H1 (cell line): ENCODE measurements around the gene CPT1A.

Source experiments
- EP300 ChIP-seq, 2 experiments: IDR thresholded peaks; 1 replicate in 1 of 2; 2 replicates in 1 of 2; pipeline ENCODE4 v1.6.1; 2011 to 2012; ENCODE audit warnings: low read depth in 2 of 2, low read length in 2 of 2, mild to moderate bottlenecking in 2 of 2, borderline replicate concordance in 1 of 2, inconsistent platforms in 1 of 2, moderate library complexity in 1 of 2
- MAX ChIP-seq: IDR thresholded peaks from 2 replicates; pipeline ENCODE4 v1.6.1; 2012; ENCODE audit warnings: inconsistent platforms
- SIRT6 ChIP-seq: IDR thresholded peaks from one replicate; pipeline ENCODE4 v1.7.1; 2012; ENCODE audit warnings: low read length, inconsistent platforms
- SP1 ChIP-seq: IDR thresholded peaks from 2 replicates; pipeline ENCODE4 v1.6.1; 2011; ENCODE audit warnings: low read depth, low read length
- TF ChIP-seq, protein P1 (sequence below), 3 experiments: IDR thresholded peaks; 1 replicate in 2 of 3; 2 replicates in 1 of 3; pipeline versions ENCODE4 v1.5.1 to v1.6.1; 2011; ENCODE audit warnings: low read length in 3 of 3, mild to moderate bottlenecking in 3 of 3, inconsistent platforms in 2 of 3, low read depth in 1 of 3, moderate library complexity in 1 of 3; ENCODE audit not compliant: insufficient read depth in 1 of 3; ENCODE audit errors: control extremely low read depth in 1 of 3

GRCh38 chr11:68709062-68709461, 132.7 kb downstream of the CPT1A start:
- TF ChIP-seq MAX (no peak), EP300 (IDR thresholded peaks at IDR 0.05; ENCODE audit: borderline replicate concordance in 1 of 2, low read depth in 2 of 2, low read length in 2 of 2) (no peak), SIRT6 (no peak), SP1 (no peak)
- TF ChIP-seq, protein P1, sequence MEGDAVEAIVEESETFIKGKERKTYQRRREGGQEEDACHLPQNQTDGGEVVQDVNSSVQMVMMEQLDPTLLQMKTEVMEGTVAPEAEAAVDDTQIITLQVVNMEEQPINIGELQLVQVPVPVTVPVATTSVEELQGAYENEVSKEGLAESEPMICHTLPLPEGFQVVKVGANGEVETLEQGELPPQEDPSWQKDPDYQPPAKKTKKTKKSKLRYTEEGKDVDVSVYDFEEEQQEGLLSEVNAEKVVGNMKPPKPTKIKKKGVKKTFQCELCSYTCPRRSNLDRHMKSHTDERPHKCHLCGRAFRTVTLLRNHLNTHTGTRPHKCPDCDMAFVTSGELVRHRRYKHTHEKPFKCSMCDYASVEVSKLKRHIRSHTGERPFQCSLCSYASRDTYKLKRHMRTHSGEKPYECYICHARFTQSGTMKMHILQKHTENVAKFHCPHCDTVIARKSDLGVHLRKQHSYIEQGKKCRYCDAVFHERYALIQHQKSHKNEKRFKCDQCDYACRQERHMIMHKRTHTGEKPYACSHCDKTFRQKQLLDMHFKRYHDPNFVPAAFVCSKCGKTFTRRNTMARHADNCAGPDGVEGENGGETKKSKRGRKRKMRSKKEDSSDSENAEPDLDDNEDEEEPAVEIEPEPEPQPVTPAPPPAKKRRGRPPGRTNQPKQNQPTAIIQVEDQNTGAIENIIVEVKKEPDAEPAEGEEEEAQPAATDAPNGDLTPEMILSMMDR (IDR thresholded peaks at IDR 0.05; ENCODE audit: control extremely low read depth in 1 of 3, insufficient read depth in 1 of 3, low read depth in 1 of 3, low read length in 3 of 3) = no peak
